Activated naive CD8-positive, alpha-beta T cell (primary cell): ENCODE measurements around the gene IKBKG.
"Not testable (repeated sequence)": the region's sequence is repeated elsewhere in the genome, so short reads cannot be mapped to it uniquely, and the experiment has no call there.

ENCODE experiments used
- H3K27ac Mint-ChIP-seq: one replicate; pipeline ENCODE4 v1.8.0; 2021; ENCODE audit warnings: mixed read lengths
- H3K27me3 Mint-ChIP-seq: one replicate; pipeline ENCODE4 v1.8.0; 2021; ENCODE audit warnings: mixed read lengths
- H3K36me3 Mint-ChIP-seq: one replicate; pipeline ENCODE4 v1.8.0; 2021; ENCODE audit warnings: mixed read lengths
- H3K4me1 Mint-ChIP-seq: one replicate; pipeline ENCODE4 v1.8.0; 2021; ENCODE audit warnings: low read depth, mixed read lengths
- H3K4me3 Mint-ChIP-seq: one replicate; pipeline ENCODE4 v1.8.0; 2021; ENCODE audit warnings: mild to moderate bottlenecking, mixed read lengths
- H3K9me3 Mint-ChIP-seq: one replicate; pipeline ENCODE4 v1.8.0; 2021; ENCODE audit warnings: low read depth, mixed read lengths

IKBKG gene

GRCh38 chrX:154602766-154603437 is 55.5 kb downstream of the IKBKG start:
- peaks cover 10% of the 10 kb centered on the region for H3K4me1 Mint-ChIP-seq
- no peak overlapping the region for H3K4me3 Mint-ChIP-seq
- no peaks in the 10 kb centered on the region for H3K9me3 Mint-ChIP-seq
- H3K27me3 Mint-ChIP-seq: no peaks in the 10 kb centered on the region
- H3K27ac Mint-ChIP-seq: no peak overlapping the region
- no peaks in the 10 kb centered on the region for H3K36me3 Mint-ChIP-seq

- no peaks in the 10 kb centered on the region for H3K27me3 Mint-ChIP-seq
- no peaks in the 10 kb centered on the region for H3K9me3 Mint-ChIP-seq
- no peak overlapping the region for H3K4me3 Mint-ChIP-seq
- H3K27ac Mint-ChIP-seq: no peak overlapping the region
- no peaks in the 10 kb centered on the region for H3K36me3 Mint-ChIP-seq
- peaks cover 10% of the 10 kb centered on the region for H3K4me1 Mint-ChIP-seq
Observed at GRCh38 chrX:154603438-154604430, 56.3 kb downstream of the IKBKG start.

GRCh38 chrX:154605566-154605965 is 58.1 kb downstream of the IKBKG start:
- Mint-ChIP-seq H3K27ac (no peak overlapping the region), H3K36me3 (no peaks in the 10 kb centered on the region), H3K9me3 (no peaks in the 10 kb centered on the region), H3K27me3 (no peaks in the 10 kb centered on the region), H3K4me3 (no peak overlapping the region), H3K4me1 (peaks cover 6% of the 10 kb centered on the region)

GRCh38 chrX:154607370-154607769 is 60.0 kb downstream of the IKBKG start:
- Mint-ChIP-seq H3K9me3 (no peaks in the 10 kb centered on the region), H3K36me3 (no peaks in the 10 kb centered on the region), H3K4me3 (no peak overlapping the region), H3K27me3 (no peaks in the 10 kb centered on the region), H3K27ac (no peak overlapping the region), H3K4me1 (peaks cover 6% of the 10 kb centered on the region)

GRCh38 chrX:154607976-154608375 is 60.6 kb downstream of the IKBKG start:
- H3K4me3 Mint-ChIP-seq, H3K9me3 Mint-ChIP-seq, H3K4me1 Mint-ChIP-seq, H3K27ac Mint-ChIP-seq, H3K36me3 Mint-ChIP-seq, H3K27me3 Mint-ChIP-seq: not testable (repeated sequence)

GRCh38 chrX:154608823-154609222 is 61.4 kb downstream of the IKBKG start:
- not testable (repeated sequence) for H3K36me3 Mint-ChIP-seq, H3K4me3 Mint-ChIP-seq, H3K4me1 Mint-ChIP-seq, H3K27me3 Mint-ChIP-seq, H3K9me3 Mint-ChIP-seq, H3K27ac Mint-ChIP-seq

GRCh38 chrX:154611146-154611545 is 63.7 kb downstream of the IKBKG start:
- not testable (repeated sequence) for H3K27me3 Mint-ChIP-seq, H3K4me3 Mint-ChIP-seq, H3K27ac Mint-ChIP-seq, H3K36me3 Mint-ChIP-seq, H3K4me1 Mint-ChIP-seq, H3K9me3 Mint-ChIP-seq

- not testable (repeated sequence) for H3K4me3 Mint-ChIP-seq, H3K27me3 Mint-ChIP-seq, H3K4me1 Mint-ChIP-seq, H3K9me3 Mint-ChIP-seq, H3K27ac Mint-ChIP-seq, H3K36me3 Mint-ChIP-seq
Observed at GRCh38 chrX:154613586-154613985, 66.2 kb downstream of the IKBKG start.
